ENCODE data around the gene FCHSD2.
A peak's percentile ranks its signal among the peaks of the same experiment; 100 is the strongest.

FCHSD2 gene

DNA sequence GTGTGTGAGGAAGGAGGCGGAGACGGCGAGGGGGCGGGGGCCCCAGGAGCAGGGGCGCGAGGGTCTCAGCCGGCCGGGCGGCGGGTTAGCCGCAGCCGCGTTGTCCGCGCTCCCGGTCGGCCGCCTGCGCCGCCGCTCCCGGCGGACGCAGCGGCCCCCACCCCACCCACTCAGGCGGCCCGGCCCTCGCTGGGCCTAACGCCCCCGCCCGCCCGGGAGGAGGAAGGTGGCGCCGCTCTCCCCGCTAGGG lies at the start of gene FCHSD2:
Gene FCHSD2, minus strand, starts transcription at position 191 of the 250 bp plus-strand sequence. CDS start 441 bp downstream, outside the sequence.
- DNase-seq = no peak

DNA sequence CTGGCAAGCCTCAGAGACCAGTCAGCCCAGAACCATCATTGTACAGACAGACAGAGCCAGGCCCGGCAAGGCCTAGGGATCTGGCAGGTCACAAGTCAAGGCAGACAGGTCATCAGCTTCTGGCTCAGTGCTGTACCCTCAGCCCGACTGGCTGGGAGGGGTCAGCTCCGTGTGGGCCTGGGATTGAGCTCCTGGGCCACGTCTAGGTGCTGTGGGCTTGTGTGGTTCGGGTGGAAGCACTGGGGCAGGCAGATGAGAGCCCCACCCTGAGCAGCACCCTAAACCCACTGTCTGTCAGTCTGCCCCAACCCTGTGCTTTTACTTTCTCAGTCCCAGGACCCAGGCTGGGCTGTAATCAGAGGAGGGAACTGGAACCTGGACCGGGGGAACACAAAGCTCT lies 49.0 kb upstream of the FCHSD2 start:
- DNase-seq = no peak

DNA sequence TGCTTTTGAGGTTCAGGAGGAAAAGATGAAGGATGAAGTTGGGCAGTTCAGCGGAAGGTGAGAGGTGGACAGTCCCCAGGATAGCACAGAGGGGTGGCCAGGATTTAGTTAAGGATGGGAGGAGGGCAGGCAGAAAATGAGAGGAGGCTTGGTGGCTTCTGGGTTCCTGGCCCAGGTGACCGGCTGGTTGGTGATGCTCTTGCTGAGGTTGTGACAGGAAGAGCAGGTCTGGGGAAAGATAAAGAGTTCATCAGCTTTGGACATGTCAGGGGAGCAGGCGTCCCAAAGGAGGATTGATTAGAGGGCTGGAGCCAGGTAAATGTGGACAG lies 48.4 kb upstream of the FCHSD2 start:
- no peak for DNase-seq

DNA sequence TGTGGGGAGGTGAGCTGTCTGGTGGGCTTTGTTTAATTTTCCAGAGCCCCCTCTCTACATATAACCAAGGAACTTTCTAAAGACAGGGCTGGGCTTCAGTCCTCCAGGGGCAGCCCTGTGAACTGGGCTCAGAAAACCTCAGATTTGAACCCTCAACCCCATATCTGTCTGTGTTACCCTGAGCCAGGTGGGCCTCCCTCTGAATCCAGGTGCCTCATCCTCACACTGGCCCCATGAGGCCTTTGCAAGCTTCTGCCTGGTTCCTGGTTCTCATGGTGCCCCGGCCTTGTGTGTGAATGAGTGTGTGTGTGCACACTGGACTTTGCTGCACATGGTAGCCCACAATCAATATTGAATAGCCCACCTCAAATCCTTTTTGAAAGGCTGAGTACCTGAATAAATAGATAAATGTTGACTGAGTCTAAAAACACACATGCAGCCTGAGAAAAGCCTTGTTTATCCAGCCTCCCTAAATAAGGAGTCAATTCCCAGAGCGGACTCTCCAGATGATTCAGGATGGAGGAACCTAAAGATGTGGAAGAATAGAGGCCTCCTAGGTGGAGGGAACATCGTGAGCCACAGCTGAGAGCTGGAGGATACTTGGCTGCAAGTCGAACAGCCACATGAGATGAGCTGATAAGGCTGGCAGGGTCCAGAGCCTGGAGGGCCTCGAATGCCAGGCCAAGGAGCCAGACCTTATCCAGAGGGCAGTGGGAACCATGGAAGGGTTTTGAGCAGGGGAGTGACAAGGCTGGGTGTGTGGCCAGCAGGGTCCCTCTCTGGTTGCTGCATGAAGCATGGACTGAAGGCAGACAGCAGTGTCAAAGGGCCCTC lies 47.8 kb upstream of the FCHSD2 start:
- no peak for DNase-seq

DNA sequence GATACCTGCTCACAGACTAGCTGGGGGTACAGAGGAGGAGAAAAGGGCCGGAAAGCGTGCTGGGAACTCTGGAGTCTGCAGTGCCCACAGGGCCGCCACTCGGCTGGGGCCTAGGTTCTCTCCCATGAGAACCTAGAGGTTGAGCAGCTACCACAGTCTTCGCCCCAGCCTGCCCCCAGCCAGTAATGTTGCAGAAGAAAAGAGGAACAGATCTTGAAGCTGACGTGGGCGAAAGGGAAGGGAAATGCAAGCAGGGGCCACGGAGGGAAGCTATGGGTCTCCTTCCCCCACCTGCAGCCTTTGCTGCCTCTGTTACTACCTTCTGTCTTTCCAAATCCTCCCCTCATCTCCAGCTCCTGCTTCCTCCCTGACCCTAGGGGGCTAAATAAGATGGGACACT lies 47.2 kb upstream of the FCHSD2 start:
- DNase-seq = no peak

DNA sequence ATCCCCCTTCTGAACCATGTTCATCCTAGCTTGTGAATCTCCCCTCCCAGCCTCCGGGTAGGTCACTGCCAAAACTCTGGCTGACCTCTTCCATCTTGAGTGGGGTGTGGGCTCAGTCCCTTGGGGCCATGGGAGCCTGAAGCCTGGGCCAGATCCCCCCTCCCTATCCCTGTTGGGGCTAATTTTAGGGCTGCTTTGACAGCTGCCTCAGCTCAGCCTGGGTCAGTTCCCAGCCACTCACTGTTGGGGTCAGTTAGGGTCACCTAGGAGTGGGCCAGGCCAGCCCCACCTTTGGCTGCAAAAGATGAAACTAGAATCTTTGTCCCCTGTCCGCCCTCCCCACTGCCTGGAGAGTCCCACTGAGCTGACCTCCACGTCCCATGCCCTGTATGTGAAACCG lies 46.2 kb upstream of the FCHSD2 start:
- DNase-seq = no peak

DNA sequence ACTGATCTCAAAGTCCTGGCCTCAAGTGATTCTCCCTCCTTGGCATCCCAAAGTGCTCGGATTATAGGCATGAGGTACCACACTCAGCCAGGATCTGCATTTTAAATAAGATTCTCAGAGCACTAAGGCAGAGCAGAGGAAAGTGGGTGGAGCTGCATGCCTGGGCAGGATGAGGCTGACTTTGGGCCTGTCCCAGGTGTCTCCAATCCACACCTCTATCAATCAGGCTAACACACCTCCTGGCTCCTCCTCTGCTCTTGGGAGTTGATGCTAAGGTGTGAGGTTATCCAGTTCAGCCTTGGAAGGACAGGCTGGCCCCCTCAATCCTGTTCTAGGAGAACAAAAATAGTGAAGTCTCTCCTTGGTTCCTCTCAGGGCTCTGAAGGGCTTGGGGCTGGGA lies 45.7 kb upstream of the FCHSD2 start:
- DNase-seq = no peak

DNA sequence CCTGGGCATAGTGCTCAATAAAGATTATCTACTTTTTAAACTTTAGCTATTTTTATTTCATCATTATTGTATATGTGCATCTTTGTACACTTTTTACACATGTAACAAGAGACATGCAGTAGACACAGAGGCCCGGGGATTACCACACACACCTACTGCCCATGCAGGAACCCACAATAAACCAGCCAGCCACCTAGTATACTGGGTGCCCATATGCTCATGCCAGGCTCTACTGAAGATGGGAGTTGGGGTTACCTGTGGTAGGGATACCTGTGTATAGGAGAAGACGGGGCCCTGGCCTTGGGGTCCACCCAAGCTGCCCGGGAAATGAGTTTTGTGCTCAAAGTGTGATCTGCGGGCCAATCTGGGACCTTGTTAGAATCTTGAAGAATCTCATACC lies 44.8 kb upstream of the FCHSD2 start:
- no peak for DNase-seq

DNA sequence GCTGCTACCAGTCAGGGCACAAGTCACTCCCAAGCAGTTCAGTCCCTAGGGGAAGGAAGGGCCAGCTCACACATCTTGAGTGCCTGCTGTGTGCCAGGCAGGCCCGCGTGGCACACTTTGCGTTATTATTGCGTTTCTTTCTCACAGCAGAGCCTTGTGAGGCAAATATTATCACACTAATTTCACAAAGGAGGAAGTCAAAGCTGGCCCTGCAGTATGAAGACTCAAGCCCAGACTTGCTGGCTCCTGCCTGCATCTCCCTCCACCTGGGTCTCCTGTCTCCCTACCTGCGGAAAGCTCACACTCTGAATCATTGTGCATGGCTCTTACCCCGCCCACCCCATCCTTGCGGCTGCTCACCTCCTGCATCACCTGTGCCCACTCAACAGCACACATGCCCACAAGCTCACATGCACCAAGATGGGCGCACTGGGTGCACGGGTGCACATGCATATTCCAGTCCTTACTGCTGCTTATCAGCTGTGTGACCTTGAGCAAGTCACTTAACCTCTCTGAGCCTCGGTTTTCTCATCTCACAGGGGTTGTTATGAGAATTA lies 44.3 kb upstream of the FCHSD2 start:
- no peak for DNase-seq

DNA sequence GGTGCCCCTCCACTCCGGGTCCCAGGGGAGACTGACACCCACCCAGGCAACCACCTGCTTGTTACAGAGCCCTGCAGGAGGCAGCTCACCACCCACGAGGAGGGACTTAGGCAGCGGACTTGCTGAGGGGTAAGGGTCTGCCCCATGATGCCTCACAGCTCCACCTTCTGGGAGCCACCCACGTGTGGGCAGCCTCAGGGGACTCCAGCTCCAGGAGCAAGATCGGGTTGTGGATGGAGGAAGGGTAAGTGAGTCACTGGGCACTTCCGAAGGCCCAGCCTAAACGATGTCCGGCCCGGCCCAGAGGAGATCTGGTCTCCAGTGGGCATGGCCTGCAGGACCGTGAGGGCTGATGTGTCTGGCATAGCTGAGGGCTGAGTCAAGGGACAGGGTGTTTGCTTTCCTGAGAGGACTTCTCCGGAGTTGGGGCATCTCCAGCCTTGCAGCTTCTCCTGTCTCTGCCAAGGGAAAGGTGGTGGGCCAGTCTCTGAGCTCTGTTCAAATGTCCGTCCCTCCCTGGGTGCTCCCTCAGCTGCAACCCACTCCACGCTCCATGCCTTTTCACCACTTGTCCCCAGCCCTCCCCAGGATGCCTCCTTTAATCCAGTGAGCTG lies 43.7 kb upstream of the FCHSD2 start:
- no peak for DNase-seq

DNA sequence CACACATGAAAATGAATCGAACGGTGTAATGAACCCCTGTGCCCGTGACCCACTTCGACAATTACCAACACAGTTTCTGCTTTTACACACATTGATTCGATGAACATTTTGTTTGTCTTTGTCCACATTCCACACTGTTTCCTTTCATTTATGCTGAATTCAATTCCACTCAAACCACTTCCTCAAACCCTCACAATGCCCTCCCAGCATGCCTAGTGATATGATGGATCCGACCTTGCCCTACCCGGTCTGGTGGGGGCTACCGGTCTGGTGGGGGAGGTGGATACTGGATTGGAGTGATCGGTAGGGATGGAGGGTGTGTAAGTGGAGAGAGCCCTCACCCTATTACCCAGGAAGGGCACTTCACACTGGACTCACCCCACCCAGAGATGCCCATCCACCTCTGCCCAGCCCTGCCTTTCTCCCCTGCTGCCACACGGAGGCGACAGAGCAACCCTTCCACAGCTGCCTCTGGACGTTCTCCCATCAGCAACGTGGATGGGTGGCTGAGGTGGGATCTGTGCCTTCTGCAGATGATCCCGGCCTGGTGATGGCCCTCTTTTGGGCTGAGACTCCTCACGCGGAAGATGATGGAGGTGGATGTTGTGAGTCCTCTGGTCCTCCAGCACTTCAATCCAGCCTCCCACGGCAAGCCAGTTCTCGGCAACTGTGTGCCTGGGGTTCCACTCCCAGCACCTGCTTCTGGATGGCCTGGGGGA lies 43.0 kb upstream of the FCHSD2 start:
- DNase-seq = peak; percentile 9

DNA sequence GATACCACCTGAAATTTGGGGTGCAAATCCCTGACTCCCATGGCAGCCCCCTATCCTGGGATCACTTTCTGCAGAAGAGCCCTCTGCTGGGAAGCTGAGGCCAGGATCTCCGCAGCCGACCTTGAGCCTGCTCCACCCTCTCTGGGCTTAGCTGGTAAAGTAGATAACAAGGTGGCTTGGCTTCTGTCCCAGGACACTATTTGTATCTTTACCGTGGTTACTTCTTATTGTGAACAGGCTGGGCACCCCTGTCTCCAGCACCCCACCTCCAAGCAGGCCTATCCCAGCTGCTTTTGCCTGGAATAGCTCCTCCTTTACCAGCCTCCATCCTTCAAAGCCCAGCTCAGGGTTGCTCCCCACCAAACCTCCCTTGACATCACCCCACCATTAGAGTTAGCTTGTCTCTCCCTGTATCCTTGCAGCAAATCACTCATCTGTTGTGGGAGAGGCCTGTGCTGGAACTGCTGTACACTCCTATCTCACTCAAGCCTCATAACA lies 40.8 kb upstream of the FCHSD2 start:
- DNase-seq = no peak

DNA sequence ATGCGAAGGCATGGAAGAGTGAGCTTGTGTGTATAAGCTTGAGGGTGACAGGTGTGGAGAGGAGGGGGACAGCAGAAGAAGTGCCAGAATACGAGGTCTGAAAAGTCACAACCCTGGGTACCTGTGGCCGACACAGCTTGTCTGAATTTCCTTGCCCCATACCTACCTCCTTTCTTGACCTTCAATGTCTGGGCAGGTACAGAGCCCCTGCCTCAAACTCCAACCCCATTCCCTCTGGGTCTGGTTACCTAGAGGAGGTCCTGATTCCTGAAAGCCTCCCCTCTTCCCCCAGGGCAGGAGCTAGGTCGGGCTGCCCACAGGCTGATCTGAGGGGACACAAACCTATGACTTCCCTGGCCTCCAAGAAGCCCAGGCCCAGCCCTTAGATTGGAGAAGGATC lies 36.6 kb upstream of the FCHSD2 start:
- no peak for DNase-seq

DNA sequence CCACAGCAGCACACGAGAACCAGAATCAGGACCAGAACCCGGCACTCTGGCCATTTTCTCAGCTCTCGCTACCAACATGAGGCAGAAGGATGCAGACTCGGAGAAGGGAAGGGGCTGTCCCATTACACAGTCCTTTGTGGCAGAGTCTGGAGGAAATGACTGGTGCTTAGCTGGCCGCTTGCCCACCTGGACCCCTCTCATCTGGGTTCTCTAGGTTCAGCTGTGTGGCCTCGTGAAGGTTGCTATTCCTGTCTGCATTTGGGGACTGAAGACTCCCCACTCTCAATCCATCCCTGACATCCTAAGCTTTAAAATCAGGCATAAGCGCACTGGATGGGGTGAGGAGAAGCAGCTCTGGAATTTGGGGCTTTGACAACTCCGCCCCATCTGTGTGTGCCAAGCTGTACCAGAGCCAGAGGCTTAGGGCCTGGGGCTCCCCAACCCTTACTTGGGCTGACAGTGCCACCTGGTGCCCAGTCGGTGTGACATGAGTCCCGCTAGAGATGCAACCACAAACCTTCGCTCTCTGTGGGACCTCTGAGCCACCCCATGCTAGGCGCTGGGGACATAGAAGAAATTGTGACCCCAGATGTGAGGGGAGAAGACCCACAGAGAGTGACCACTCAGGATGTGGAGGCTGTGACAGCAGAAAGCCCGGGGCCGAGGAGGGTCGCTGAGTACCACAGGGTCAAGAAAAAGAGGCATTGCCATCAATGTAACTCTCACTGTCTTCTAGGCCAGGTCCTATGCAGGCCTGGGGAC lies 35.8 kb upstream of the FCHSD2 start:
- peak in 1 of 2 experiments; percentile 5 for DNase-seq

DNA sequence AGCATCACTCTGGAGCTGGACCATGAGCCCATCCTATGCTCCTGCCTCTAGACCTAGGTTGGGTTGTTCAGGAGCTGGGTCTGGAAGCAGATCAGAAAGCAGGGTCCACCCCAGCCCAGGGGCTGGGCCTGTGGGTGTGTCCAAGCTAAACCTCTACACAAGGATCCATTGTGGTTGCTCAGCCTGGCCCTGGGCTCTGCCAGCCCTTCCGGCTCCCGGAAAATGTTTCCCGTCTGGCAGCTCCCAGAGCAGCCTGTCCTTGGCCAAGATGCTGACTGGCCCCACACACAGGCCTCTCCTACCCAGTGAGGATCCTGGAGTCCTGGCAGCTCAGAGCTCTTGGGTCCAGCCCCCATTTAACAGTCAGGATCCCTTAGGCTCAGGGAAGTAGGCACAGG lies 35.3 kb upstream of the FCHSD2 start:
- DNase-seq = no peak

DNA sequence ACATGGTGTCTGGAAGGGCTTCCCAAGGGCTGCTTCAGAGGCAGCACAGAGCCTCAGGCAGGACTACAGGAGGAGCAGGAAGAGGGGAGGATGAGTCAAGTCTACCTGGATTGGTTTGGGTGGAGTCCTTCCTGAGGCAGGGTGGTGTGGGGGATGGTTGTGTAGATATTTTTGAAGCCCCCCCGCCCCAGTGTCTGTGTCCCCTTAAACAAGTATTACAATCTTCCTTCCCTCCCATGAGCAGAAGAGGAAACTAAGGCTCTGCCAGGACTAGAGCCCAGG lies 34.7 kb upstream of the FCHSD2 start:
- no peak for DNase-seq

DNA sequence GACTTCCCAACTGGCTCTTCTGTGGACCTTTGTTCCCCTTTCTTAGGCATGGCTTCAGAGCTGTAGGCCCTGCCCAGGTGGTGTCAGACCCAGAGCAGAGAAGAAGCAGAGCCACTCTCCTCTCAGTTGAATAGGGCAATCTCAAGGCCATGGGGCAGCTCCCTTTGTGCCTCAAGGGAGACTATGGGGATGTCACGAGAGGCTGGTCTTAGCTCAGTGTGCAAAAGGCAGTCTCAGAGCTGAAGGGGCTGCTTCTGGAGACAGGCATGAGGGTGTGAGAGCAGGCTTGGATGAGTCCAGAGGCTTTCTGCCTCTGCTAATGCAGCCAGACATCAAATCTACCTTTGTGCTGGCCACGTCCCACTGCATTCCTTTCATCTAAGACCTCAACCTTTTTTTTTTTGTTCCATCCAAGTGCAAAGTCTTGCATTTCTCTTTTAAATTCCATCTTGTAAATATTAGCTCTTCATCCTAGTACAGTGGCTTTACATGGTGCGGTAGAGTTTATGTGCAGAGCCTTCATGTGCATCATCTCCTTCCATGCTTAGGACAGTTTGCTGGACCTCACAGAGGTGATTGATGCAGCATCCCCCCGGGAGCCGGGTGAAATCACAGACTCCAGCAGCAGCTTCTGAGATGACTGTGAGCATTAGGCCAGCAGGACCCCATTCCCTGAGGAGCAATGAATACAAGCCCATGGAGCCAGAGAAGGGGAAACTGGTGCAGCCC lies 34.2 kb upstream of the FCHSD2 start:
- no peak for DNase-seq

DNA sequence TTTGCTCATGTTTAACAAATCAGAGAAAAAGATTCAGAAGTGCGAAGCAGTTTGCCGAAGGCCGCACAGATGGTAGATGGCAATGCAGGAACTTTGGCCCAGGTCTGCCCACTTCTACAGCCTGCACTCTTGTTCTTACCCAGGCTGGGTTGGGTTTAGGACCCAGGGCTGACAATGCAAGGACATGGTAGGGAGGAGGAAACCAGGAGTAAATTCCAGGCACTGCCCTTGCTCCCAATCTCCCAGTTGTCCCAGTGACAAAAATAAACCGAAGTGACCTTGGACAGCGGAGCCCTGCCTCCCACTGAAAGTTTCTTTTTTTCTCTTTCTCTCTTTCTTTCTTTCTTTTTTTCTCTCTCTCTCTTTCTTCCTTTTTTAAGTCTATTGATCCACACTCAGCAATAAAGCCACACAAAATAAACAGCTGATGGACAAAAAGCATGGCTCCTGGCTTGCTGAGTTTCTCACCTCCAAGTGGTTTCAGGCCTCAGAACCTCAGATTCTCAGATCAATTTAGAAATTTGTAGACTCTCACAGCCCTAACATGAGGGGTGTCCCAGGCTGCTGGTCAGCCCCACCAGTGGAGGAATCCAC lies 33.5 kb upstream of the FCHSD2 start:
- no peak for DNase-seq

DNA sequence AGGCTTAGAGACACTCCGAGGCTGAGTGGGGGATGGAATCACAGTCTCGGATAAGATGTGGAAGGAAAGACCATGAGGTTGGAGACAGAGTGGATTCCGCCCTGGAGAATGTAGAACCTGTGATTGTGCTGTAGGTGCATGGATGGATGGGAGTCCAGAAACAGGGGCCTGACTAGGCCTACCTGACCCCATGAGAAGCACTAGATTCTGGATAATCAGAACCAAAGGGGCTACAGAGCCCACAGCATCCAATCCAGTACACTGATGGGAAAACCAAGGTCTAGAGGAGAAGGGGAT lies 32.3 kb upstream of the FCHSD2 start:
- DNase-seq = no peak

DNA sequence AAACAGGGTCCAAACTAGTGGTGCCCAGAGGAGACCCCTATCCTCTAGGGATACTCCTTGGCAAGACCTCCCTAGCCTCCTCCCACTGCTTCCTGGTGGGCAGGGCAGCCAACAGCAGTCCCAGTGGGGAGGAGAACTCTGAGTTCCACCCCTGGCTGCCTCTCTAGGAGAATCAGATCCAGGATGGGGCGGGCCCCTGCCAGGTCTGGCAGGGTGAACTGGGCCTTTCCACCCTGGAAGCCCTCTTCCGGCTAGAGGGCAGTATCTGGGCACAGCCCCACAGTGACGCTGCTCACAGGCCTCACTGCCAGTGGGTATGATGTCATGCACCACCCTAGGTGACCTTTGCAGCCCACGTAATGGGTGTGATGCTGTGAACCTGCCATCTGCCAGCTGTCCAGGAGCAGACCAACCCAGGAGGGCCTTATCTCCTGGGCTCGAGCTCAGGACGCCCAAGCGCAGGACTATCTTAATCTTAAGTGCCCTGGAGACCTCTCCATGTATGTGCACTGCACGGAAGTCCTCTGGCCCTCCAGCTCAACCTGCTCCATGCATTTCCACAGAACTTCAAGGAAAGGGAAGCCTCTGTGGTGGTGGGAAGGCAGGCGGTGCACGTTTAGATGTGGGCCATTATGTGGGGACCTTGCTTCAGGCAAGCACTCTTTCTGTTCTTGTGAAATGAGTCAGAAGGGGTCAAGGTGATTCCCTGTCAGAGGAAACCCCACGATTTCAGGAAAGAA lies 31.8 kb upstream of the FCHSD2 start:
- DNase-seq = no peak

DNA sequence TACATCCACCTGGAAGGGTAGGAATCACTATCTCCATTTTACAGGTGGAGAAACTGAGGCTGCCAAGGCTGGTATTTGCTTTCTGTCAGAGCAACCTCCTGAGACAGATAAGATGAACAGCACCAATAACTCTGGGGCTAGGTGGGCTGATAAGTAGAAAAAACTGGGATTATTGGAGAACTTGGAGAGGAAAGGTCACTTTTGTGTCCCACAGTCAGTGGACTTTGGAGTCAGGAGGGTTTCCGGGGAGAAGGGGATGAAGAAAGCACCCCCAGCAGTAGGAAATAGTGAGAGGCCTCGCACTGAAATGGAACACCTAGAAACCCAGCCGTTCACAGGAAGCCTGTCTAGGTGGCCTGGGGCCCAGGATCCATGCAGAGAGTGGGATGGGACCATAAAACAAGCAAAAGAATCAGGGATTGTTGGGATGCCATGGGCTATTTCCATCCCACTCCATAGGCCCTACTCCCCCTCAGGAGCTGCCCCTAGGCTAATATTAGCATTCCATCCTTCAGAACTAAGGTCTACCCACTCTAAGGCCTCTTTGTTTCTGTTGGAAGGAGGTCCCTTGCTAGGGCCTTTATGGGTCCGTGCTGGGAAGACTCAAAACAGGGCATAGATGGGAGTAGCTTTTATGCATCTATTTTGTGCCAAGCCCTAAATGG lies 31.0 kb upstream of the FCHSD2 start:
- no peak for DNase-seq
